GM23338 (cell line): ENCODE data around the gene STX4.

Source experiments
- CTCF ChIP-seq, 2 experiments: fragments of 200-600 bp in 1 of 2; sonication (generic) in 1 of 2; conservative IDR thresholded peaks; 2 replicates each; pipeline versions ENCODE4 v1.5.1 to v1.6.1; 2016 to 2017; ENCODE audit warnings: antibody characterized with exemption in 2 of 2, low read depth in 2 of 2, mild to moderate bottlenecking in 2 of 2, moderate library complexity in 1 of 2
- EZH2 ChIP-seq: fragments of 200-600 bp; sonication (generic); IDR thresholded peaks from one replicate; pipeline ENCODE4 v1.8.0; 2017; ENCODE audit warnings: antibody characterized with exemption, mild to moderate bottlenecking, low read depth; ENCODE audit not compliant: unreplicated experiment
- EZH2phosphoT487 ChIP-seq: fragments of 200-600 bp; sonication (generic); IDR thresholded peaks from one replicate; pipeline ENCODE4 v1.8.1; 2018; ENCODE audit warnings: antibody characterized with exemption; ENCODE audit not compliant: unreplicated experiment
- ZNF114 ChIP-seq: fragments of 250-450 bp; sonication (Bioruptor Pico); IDR thresholded peaks from 2 replicates; pipeline ENCODE4 v1.5.0; 2020; ENCODE audit warnings: mild to moderate bottlenecking, moderate library complexity

GRCh38 chr16:31033709-31034492 is 543 bp downstream of the STX4 start:
- TF ChIP-seq CTCF (conservative IDR thresholded peaks at IDR 0.05; ENCODE audit: low read depth in 2 of 2) = no peak
- no peak for TF ChIP-seq EZH2phosphoT487
- no peak for TF ChIP-seq EZH2
- TF ChIP-seq ZNF114 (CRISPR knock-in tag) = no peak
